IPS-15b (cell line): ENCODE measurements around the gene TBC1D25.
"Not testable (repeated sequence)": the region's sequence is repeated elsewhere in the genome, so short reads cannot be mapped to it uniquely, and the experiment has no call there.

Source experiments
- H3K27me3 ChIP-seq: one replicate; pipeline ENCODE4 v1.6.1; 2013; ENCODE audit warnings: low read length; ENCODE audit not compliant: control insufficient read depth, insufficient read depth
- H3K36me3 ChIP-seq: one replicate; pipeline ENCODE4 v1.6.1; 2013; ENCODE audit warnings: low read length; ENCODE audit not compliant: control insufficient read depth, insufficient read depth
- H3K4me1 ChIP-seq: one replicate; pipeline ENCODE4 v1.6.1; 2013; ENCODE audit warnings: mild to moderate bottlenecking, low read length; ENCODE audit not compliant: control insufficient read depth, insufficient read depth
- H3K4me3 ChIP-seq: one replicate; pipeline ENCODE4 v1.5.1; 2013; ENCODE audit warnings: low read depth, low read length
- H3K9ac ChIP-seq: one replicate; pipeline ENCODE4 v1.6.1; 2013; ENCODE audit warnings: low read depth, mild to moderate bottlenecking, low read length
- H3K9me3 ChIP-seq: one replicate; pipeline ENCODE4 v1.6.1; 2013; ENCODE audit warnings: mild to moderate bottlenecking, low read length; ENCODE audit not compliant: control insufficient read depth, insufficient read depth

The TBC1D25 gene

DNA sequence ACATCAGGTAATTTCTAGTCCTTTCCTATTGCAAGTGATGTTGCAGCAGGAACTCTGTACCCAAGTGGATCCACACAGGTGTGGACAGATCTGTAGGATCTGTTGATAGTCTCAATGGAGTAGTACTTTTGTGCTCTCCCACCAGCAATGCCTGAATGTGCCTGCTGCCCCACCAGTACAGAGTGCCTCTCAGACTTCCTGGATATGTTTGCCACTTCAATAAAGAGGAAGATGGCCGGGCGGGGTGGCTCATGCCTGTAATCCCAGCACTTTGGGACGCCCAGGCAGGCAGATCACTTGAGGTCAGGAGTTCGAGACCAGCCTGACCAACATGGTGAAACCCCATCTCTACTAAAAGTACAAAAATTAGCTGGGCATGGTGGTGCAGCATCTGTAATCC, 20.0 kb upstream of the TBC1D25 start:
- not testable (repeated sequence) for H3K4me1 ChIP-seq, H3K9ac ChIP-seq, H3K36me3 ChIP-seq, H3K9me3 ChIP-seq, H3K27me3 ChIP-seq, H3K4me3 ChIP-seq

DNA sequence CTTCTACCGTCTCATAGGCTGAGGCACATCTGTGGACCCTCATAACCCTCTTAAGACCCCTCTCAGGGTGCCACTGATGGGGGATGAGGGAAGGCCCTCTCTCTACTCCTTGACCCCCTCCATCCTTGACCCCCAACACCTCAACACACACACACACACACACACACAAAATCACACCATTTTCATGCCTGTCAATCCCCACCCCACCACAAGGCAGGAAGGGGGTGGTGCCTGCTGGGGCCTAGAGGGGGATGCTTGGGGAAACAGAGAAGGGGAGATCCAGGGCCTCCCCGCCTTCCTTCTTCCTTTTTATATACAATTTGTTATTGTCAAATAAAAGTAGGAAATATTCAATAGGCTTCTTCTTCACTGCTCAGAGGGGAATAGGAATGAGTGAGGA, 19.1 kb upstream of the TBC1D25 start:
- Histone ChIP-seq H3K4me1 (no peaks in the 10 kb centered on the region), H3K4me3 (no peak overlapping the region), H3K36me3 (peaks cover 4% of the 10 kb centered on the region), H3K9me3 (no peaks in the 10 kb centered on the region), H3K27me3 (no peaks in the 10 kb centered on the region), H3K9ac (no peak overlapping the region)

DNA sequence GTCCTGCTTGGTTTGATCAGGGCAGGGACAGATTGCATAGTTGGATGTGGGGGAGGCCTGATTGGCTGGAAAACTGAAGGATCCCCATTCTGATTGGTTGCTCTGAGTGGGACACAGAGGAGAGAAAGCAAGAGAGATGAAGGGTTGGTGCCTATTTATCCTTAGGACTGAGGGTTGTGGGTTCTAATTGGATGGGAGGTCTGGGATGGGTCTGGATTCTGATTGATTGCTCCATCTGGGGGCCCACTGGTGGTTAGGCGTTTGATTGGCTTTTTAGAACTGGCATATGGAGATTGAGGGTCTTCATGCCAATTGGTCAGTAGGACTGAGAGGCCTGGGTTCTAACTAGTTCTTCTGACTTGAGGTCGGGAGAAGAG, 18.6 kb upstream of the TBC1D25 start:
- peaks cover 4% of the 10 kb centered on the region for H3K36me3 ChIP-seq
- no peaks in the 10 kb centered on the region for H3K27me3 ChIP-seq
- no peaks in the 10 kb centered on the region for H3K9me3 ChIP-seq
- peak overlapping the region; percentile 67 for H3K4me3 ChIP-seq
- no peaks in the 10 kb centered on the region for H3K4me1 ChIP-seq
- H3K9ac ChIP-seq: peak overlapping the region; percentile 62

- Histone ChIP-seq H3K27me3 (no peaks in the 10 kb centered on the region), H3K36me3 (peaks cover 4% of the 10 kb centered on the region), H3K9me3 (no peaks in the 10 kb centered on the region), H3K4me3 (peak within 1 kb of the TSS; percentile 67), H3K4me1 (no peaks in the 10 kb centered on the region), H3K9ac (peak within 1 kb of the TSS; percentile 76)
These were observed 17.9 kb upstream of the TBC1D25 start, which contains the start of gene EBP for GRCh38 chrX:48521353-48522243. EBP (plus strand) TSS chrX:48521808; CDS start chrX:48523772, 1,964 bp downstream.

DNA sequence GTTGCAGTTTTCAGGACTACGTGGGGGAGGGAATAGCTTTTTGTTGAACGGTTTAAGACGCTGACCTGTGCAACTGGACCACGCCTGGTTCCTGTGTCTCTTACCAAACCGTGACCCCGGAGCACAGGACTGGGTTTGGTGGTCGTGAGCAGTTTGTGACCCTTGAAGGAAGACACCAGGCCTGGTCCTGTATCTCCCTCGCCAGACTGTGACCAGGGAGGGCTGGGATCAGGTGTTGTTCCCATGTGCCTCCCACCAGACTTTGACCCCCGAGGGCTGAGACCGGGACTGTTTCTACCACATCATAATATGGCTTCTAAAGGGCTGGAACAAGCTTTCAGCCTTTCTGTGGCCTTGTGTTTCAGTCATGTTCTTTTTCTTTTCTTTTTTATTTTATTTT, 17.2 kb upstream of the TBC1D25 start:
- peak overlapping the region; percentile 76 for H3K9ac ChIP-seq
- peaks cover 7% of the 10 kb centered on the region for H3K36me3 ChIP-seq
- no peaks in the 10 kb centered on the region for H3K27me3 ChIP-seq
- H3K9me3 ChIP-seq: no peaks in the 10 kb centered on the region
- no peaks in the 10 kb centered on the region for H3K4me1 ChIP-seq
- peak overlapping the region; percentile 67 for H3K4me3 ChIP-seq

GRCh38 chrX:48523682-48524081, 15.8 kb upstream of the TBC1D25 start:
- Histone ChIP-seq H3K9me3 (peaks cover 2% of the 10 kb centered on the region), H3K4me3 (no peak overlapping the region), H3K9ac (no peak overlapping the region), H3K36me3 (peaks cover 13% of the 10 kb centered on the region), H3K4me1 (no peaks in the 10 kb centered on the region), H3K27me3 (no peaks in the 10 kb centered on the region)

DNA sequence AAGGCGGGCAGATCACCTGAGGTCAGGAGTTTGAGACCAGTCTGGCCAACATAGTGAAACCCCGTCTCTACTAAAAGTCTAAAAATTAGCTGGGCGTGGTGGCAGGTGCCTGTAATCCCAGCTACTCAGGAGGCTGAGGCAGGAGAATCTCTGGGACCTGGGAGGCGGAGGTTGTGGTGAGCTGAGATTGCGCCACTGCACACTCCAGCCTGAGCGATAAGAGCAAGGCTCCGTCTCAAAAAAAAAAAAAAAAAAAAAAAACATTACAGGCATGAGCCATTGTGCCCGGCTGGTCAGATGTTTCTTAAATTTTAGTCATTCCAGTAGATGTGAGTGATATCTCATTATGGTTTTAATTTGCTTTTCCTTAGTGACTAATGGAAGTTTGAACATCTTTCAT, 13.7 kb upstream of the TBC1D25 start:
- H3K36me3 ChIP-seq: peaks cover 13% of the 10 kb centered on the region
- not testable (repeated sequence) for H3K4me1 ChIP-seq, H3K27me3 ChIP-seq, H3K9me3 ChIP-seq, H3K9ac ChIP-seq, H3K4me3 ChIP-seq

- Histone ChIP-seq H3K4me3 (no peak overlapping the region), H3K4me1 (no peaks in the 10 kb centered on the region), H3K9me3 (peaks cover 2% of the 10 kb centered on the region), H3K9ac (no peak overlapping the region), H3K27me3 (no peaks in the 10 kb centered on the region), H3K36me3 (peaks cover 10% of the 10 kb centered on the region)
These were observed 8.8 kb upstream of the TBC1D25 start for GRCh38 chrX:48530736-48531135.

- Histone ChIP-seq H3K9ac (no peak overlapping the region), H3K36me3 (peaks cover 10% of the 10 kb centered on the region), H3K4me3 (no peak overlapping the region), H3K27me3 (no peaks in the 10 kb centered on the region), H3K9me3 (peaks cover 2% of the 10 kb centered on the region), H3K4me1 (no peaks in the 10 kb centered on the region)
These were observed 8.1 kb upstream of the TBC1D25 start for GRCh38 chrX:48531358-48531959.

DNA sequence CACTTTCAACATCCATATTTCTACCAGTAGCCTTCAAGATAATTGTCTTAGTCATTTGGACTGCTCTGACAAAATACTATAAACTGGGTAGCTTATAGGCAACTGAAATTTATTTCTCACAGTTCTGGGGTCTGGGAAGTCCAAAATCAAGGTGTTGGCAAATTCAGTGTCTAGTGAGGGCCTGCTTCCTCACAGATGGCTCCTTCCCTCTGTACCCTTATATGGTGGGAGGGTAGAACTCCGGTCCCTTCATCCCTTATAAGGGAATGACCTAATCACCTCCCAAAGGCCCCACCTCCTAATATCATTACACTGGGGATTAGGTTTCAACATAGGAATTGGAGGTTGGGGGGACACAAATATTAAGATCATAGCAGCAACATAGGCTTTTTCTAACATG, 7.4 kb upstream of the TBC1D25 start:
- Histone ChIP-seq H3K4me3 (no peak overlapping the region), H3K9ac (no peak overlapping the region), H3K27me3 (no peaks in the 10 kb centered on the region), H3K4me1 (no peaks in the 10 kb centered on the region), H3K36me3 (peaks cover 8% of the 10 kb centered on the region), H3K9me3 (peaks cover 2% of the 10 kb centered on the region)

- Histone ChIP-seq H3K9me3 (peaks cover 2% of the 10 kb centered on the region), H3K4me1 (no peaks in the 10 kb centered on the region), H3K9ac (no peak overlapping the region), H3K4me3 (no peak overlapping the region), H3K36me3 (peaks cover 2% of the 10 kb centered on the region), H3K27me3 (no peaks in the 10 kb centered on the region)
These were observed 6.3 kb upstream of the TBC1D25 start for GRCh38 chrX:48533165-48533564.
